ENCODE data around the gene SLC6A9. TPM values are rescaled to one million over a fixed set of nuclear protein-coding genes. Genes with fewer than 3 reads are reported as not detected.

SLC6A9 gene
- total RNA-seq, 1 experiment from 2014 or later = 30.1 TPM

DNA sequence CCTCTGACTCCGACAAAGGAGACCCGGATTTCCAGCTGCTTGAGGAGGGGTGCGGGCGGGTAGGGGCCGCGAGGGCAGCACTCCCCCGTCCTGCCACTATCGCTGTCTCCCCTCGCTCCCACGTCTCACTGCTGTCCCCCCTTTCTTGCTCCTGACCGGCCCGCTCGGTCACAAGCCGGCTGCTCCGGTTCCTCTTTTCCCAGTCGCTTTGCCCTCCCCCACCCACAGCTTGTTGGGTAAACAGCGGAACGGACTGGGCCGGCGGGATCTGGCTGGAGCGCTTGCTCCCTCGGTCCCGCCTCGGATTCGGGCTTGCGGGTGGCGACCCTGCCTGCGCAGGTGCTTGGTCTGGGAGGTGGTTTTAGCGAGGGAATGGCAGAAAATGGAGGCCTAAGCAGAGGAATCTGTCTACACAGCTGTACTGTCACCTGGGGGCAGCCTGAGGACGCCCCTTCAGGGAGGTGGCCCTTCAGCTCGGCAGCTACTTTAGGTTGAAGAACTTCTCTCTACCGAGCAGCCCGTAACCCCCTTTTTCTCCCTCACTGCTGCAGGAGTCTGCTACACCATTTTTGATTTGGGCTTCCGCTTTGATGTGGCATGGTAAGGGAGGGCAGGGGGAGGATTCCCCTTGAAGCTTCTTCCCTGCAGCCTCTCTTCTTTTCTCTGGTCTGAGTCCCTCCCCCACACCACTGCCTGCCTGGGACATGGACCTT lies 55.9 kb downstream of the SLC6A9 start:
- Histone ChIP-seq H3K4me2 (ENCODE audit: insufficient read depth, insufficient read length, low read length) (peak overlapping the region; percentile 82), H3K9me3 (ENCODE audit: control insufficient read depth, low read depth, low read length) (no peaks in the 10 kb centered on the region), H3K79me2 (ENCODE audit: insufficient read depth, low read length) (peaks cover 3% of the 10 kb centered on the region; the same call in 1 of the 2 replicates), H2BK120ac (ENCODE audit: low read depth, low read length, poor library complexity, severe bottlenecking) (no peak overlapping the region), H4K20me1 (ENCODE audit: control insufficient read depth, insufficient read depth, insufficient read length) (no peaks in the 10 kb centered on the region), H3K14ac (ENCODE audit: insufficient read depth, low read length) (peak overlapping the region; percentile 82), H2BK20ac (ENCODE audit: low read depth, low read length, poor library complexity, severe bottlenecking) (no peak overlapping the region), H2AK5ac (ENCODE audit: insufficient read length, low read length) (no peak overlapping the region), H3K79me1 (ENCODE audit: insufficient read depth, low read depth, low read length, poor library complexity, severe bottlenecking) (peaks cover 9% of the 10 kb centered on the region), H3K56ac (ENCODE audit: insufficient read length, low read depth, low read length) (no peak overlapping the region), H4K5ac (ENCODE audit: insufficient read length, low read depth, low read length) (no peak overlapping the region), H2BK5ac (ENCODE audit: insufficient read length, low read length) (no peak overlapping the region), H3K27me3 (ENCODE audit: insufficient read depth, low read length) (no peaks in the 10 kb centered on the region), H3K9ac (ENCODE audit: extremely low read depth, insufficient read length, low read length) (peak overlapping the region; percentile 53), H2BK12ac (ENCODE audit: insufficient read length, low read depth, low read length) (no peak overlapping the region), H3K23ac (ENCODE audit: insufficient read length, low read depth, low read length) (no peak overlapping the region), H3K4ac (ENCODE audit: low read depth, low read length) (no peak overlapping the region), H3T11ph (ENCODE audit: low read length) (no peak overlapping the region), H3K23me2 (ENCODE audit: insufficient read length, low read depth, low read length, poor library complexity, severe bottlenecking) (peaks cover 23% of the 10 kb centered on the region), H3K4me1 (ENCODE audit: insufficient read depth, low read length) (peaks cover 6% of the 10 kb centered on the region; the same call in 1 of the 2 replicates), H2AFZ (ENCODE audit: low read length) (no peak overlapping the region), H4K8ac (replicated peaks; ENCODE audit: insufficient read length, low read depth, low read length) (no peak overlapping the region), H3K27ac (ENCODE audit: insufficient read length, low read depth, low read length) (no peak overlapping the region), H3K18ac (ENCODE audit: insufficient read length, low read depth, low read length) (peak overlapping the region; percentile 12), H2BK15ac (ENCODE audit: low read depth, low read length) (no peak overlapping the region), H4K91ac (ENCODE audit: insufficient read length, low read depth, low read length) (no peak overlapping the region)
- peaks cover 23 to 50% (median 38%) of the 10 kb centered on the region in 3 experiments; a peak in 6 of 7 replicates for H3K36me3 Mint-ChIP-seq (ENCODE audit: insufficient read depth in 1 of 3, low read depth in 3 of 3)
- no CpG with 5 or more reads among the region's 34 CpGs for WGBS (ENCODE audit: extremely low coverage, insufficient read length, low lambda C conversion rate)
- H3K27me3 Mint-ChIP-seq (ENCODE audit: low read depth) = no peaks in the 10 kb centered on the region
- H3K4me1 Mint-ChIP-seq = peaks cover 36 to 42% of the 10 kb centered on the region in 2 experiments
- H3K27ac Mint-ChIP-seq = peak overlapping the region in 2 of 3 experiments; percentile 79; a peak in 4 of 7 replicates
- DNase-seq = no peak
- TF ChIP-seq, protein P1, sequence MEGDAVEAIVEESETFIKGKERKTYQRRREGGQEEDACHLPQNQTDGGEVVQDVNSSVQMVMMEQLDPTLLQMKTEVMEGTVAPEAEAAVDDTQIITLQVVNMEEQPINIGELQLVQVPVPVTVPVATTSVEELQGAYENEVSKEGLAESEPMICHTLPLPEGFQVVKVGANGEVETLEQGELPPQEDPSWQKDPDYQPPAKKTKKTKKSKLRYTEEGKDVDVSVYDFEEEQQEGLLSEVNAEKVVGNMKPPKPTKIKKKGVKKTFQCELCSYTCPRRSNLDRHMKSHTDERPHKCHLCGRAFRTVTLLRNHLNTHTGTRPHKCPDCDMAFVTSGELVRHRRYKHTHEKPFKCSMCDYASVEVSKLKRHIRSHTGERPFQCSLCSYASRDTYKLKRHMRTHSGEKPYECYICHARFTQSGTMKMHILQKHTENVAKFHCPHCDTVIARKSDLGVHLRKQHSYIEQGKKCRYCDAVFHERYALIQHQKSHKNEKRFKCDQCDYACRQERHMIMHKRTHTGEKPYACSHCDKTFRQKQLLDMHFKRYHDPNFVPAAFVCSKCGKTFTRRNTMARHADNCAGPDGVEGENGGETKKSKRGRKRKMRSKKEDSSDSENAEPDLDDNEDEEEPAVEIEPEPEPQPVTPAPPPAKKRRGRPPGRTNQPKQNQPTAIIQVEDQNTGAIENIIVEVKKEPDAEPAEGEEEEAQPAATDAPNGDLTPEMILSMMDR (conservative IDR thresholded peaks at IDR 0.05) = no peak
- no peaks in the 10 kb centered on the region; a peak in 1 of 5 replicates for H3K9me3 Mint-ChIP-seq
- peak overlapping the region; percentile 82 to 95 for H3K4me3 Mint-ChIP-seq

Data from H9 (cell line).